Epithelial cell of esophagus (primary cell): ENCODE results near the gene SLTM.
"Not testable (repeated sequence)": the region's sequence is repeated elsewhere in the genome, so short reads cannot be mapped to it uniquely, and the experiment has no call there.

Source experiments
- DNase-seq: peaks from one replicate; pipeline ENCODE4 v3.0.0; 2010; ENCODE audit warnings: low read depth
- H3K4me3 ChIP-seq: 2 replicates; pipeline ENCODE4 v1.5.1; 2011; ENCODE audit warnings: mild to moderate bottlenecking, low read length, control low read depth
- TF ChIP-seq, protein P1 (sequence below): IDR thresholded peaks from 2 replicates; pipeline ENCODE4 v1.5.1; 2011; ENCODE audit warnings: low read depth, mild to moderate bottlenecking, low read length, control low read depth, inconsistent platforms; ENCODE audit not compliant: insufficient read depth; ENCODE audit errors: missing control alignments

SLTM gene

DNA sequence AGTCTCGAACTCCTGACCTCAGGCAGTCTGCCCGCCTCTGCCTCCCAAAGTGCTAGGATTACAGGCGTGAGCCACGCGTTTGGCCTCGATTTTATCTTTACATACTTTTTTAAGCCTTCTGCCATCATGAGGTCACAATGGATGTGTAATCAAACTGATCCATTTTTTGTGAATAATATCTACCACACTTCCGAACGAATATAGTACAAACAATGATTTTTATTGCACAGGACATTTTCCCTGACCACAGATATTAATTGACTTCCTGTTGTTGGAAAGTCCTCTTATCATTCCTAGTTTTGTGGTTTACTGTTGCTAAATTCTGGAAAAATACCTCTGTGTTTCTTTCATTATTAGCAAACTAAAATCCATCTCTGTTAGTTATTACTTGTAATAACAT is 93.4 kb downstream of the SLTM start:
- TF ChIP-seq, protein P1, sequence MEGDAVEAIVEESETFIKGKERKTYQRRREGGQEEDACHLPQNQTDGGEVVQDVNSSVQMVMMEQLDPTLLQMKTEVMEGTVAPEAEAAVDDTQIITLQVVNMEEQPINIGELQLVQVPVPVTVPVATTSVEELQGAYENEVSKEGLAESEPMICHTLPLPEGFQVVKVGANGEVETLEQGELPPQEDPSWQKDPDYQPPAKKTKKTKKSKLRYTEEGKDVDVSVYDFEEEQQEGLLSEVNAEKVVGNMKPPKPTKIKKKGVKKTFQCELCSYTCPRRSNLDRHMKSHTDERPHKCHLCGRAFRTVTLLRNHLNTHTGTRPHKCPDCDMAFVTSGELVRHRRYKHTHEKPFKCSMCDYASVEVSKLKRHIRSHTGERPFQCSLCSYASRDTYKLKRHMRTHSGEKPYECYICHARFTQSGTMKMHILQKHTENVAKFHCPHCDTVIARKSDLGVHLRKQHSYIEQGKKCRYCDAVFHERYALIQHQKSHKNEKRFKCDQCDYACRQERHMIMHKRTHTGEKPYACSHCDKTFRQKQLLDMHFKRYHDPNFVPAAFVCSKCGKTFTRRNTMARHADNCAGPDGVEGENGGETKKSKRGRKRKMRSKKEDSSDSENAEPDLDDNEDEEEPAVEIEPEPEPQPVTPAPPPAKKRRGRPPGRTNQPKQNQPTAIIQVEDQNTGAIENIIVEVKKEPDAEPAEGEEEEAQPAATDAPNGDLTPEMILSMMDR = no peak
- no peak overlapping the region for H3K4me3 ChIP-seq
- no peak for DNase-seq

DNA sequence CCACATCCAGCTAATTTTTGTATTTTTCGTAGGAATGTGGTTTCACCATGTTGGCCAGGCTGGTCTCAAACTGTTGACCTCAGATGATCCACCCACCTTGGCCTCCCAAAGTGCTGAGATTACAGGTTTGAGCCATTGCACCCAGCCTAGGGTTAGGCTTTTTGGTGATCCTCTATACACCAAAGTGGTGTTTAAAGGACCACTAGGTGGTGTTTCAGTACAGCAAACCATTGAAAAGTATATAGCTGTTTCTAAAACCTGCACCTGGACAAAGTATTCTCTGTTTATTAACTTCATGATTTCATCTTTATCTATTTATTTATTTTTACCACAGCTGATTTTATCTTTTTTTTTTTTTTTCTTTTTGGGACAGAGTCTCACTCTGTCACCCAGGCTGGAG is 94.0 kb downstream of the SLTM start:
- peak; percentile 24 for DNase-seq
- TF ChIP-seq, protein P1 = peak; percentile 41
- H3K4me3 ChIP-seq = no peak overlapping the region

DNA sequence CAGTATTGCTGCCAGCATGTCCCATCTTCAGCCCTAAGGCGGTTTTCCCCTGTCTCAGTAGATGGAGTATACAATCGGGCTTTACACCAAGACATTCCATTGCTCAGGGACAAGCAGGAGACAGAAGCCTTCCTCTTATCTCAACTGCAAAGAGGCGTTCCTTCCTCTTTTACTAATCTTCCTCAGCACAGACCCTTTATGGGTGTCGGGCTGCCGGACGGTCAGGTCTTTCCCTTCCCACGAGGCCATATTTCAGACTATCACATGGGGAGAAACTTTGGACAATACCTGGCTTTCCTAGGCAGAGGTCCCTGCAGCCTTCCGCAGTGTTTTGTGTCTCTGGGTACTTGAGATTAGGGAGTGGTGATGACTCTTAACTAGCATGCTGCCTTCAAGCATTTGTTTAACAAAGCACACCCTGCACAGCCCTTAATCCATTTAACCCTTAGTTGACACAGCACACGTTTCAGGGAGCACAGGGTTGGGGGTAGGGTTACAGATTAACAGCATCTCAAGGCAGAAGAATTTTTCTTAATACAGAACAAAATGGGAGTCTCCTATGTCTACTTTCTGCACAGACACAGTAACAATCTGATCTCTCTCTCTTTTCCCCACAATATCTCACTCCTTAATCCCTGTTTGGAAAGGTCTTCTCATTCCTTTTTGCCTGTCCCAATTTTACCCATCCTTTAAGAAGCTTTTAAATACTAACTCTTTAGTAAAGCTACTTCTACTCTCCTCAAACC is 99.6 kb downstream of the SLTM start:
- H3K4me3 ChIP-seq, DNase-seq: not testable (repeated sequence)

DNA sequence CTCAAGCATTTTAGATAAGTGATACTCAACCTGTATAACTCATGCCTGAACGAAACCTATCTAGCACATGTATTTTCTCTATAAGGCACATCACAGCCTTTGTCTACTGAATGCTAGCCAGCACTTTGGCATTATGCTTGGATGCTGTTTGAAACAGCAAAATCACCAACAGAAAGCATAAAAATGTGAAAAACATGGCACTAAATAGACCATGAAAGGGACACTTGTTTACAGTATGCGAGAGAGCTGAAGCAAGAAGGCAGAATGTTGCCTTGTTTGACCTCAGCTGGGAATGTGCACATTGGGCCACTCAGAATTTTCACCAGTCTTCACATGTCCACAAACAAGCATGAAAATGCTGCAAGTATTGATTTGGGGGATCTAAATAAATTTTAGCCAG is 102.9 kb downstream of the SLTM start:
- DNase-seq = no peak
- TF ChIP-seq, protein P1 = no peak
- H3K4me3 ChIP-seq = no peak overlapping the region
